Parathyroid adenoma (tissue), 2 donors: ENCODE results near the gene EDN1.

Experiments
- H2AFZ ChIP-seq: fragments of 300-600 bp; sonication (generic); one replicate; pipeline ENCODE4 v1.7.0; 2017; ENCODE audit warnings: antibody characterized with exemption, mild to moderate bottlenecking
- H3K27ac ChIP-seq: fragments of 300-600 bp; sonication (generic); one replicate; pipeline ENCODE4 v1.7.0; 2017
- H3K27me3 ChIP-seq: fragments of 300-600 bp; sonication (generic); one replicate; pipeline ENCODE4 v1.7.0; 2017; ENCODE audit warnings: low read length; ENCODE audit not compliant: control insufficient read depth, insufficient read depth
- H3K36me3 ChIP-seq: fragments of 300-600 bp; sonication (generic); one replicate; pipeline ENCODE4 v1.7.0; 2017; ENCODE audit warnings: low read length; ENCODE audit not compliant: control insufficient read depth, insufficient read depth
- H3K4me1 ChIP-seq: fragments of 300-600 bp; sonication (generic); one replicate; pipeline ENCODE4 v1.7.0; 2017; ENCODE audit warnings: control low read depth
- H3K4me2 ChIP-seq: fragments of 300-600 bp; sonication (generic); one replicate; pipeline ENCODE4 v1.7.0; 2017; ENCODE audit warnings: low read length
- H3K4me3 ChIP-seq: fragments of 300-600 bp; sonication (generic); one replicate; pipeline ENCODE4 v1.7.0; 2017; ENCODE audit warnings: low read depth, low read length
- H3K79me2 ChIP-seq: fragments of 300-600 bp; sonication (generic); one replicate; pipeline ENCODE4 v1.7.0; 2017; ENCODE audit warnings: control low read depth
- H3K9ac ChIP-seq: fragments of 300-600 bp; sonication (generic); one replicate; pipeline ENCODE4 v1.7.0; 2017; ENCODE audit warnings: mild to moderate bottlenecking
- H3K9me3 ChIP-seq: fragments of 300-600 bp; sonication (generic); one replicate; pipeline ENCODE4 v1.7.0; 2017; ENCODE audit warnings: low read length; ENCODE audit not compliant: control insufficient read depth
- TF ChIP-seq, protein P1 (sequence below): fragments of 300-600 bp; sonication (generic); IDR thresholded peaks from one replicate; pipeline ENCODE4 v1.7.0; 2017; ENCODE audit warnings: antibody characterized with exemption, mild to moderate bottlenecking
- donor health status: primary hyperparathyroidism.

The EDN1 gene

DNA sequence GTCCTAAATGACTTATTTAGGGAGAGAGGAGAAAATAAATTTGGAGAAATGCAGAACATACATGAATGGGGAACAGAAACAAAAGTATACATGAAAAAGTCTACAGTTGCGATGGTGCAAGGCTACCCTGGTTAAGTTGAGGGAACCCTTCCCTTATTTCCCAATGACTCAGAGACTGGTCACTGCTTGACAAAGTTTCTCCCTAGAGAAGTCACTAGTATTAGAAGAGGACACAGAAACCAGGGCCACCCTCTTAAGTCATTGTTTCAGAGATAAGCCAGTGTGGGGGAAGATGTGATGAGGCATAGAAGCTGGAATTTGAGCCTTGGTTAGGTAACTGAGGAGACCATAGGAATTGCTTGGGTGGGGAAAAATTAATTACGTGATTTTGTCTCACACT is 24.4 kb upstream of the EDN1 start:
- H3K9ac ChIP-seq: no peak overlapping the region
- no peak overlapping the region for H3K4me2 ChIP-seq
- H3K4me3 ChIP-seq: no peak overlapping the region
- no peaks in the 10 kb centered on the region for H3K79me2 ChIP-seq
- H3K27ac ChIP-seq: no peak overlapping the region
- TF ChIP-seq, protein P1, sequence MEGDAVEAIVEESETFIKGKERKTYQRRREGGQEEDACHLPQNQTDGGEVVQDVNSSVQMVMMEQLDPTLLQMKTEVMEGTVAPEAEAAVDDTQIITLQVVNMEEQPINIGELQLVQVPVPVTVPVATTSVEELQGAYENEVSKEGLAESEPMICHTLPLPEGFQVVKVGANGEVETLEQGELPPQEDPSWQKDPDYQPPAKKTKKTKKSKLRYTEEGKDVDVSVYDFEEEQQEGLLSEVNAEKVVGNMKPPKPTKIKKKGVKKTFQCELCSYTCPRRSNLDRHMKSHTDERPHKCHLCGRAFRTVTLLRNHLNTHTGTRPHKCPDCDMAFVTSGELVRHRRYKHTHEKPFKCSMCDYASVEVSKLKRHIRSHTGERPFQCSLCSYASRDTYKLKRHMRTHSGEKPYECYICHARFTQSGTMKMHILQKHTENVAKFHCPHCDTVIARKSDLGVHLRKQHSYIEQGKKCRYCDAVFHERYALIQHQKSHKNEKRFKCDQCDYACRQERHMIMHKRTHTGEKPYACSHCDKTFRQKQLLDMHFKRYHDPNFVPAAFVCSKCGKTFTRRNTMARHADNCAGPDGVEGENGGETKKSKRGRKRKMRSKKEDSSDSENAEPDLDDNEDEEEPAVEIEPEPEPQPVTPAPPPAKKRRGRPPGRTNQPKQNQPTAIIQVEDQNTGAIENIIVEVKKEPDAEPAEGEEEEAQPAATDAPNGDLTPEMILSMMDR: no peak
- H3K36me3 ChIP-seq: no peaks in the 10 kb centered on the region
- no peak overlapping the region for H2AFZ ChIP-seq
- H3K9me3 ChIP-seq: no peaks in the 10 kb centered on the region
- H3K27me3 ChIP-seq: no peaks in the 10 kb centered on the region
- H3K4me1 ChIP-seq: no peaks in the 10 kb centered on the region

DNA sequence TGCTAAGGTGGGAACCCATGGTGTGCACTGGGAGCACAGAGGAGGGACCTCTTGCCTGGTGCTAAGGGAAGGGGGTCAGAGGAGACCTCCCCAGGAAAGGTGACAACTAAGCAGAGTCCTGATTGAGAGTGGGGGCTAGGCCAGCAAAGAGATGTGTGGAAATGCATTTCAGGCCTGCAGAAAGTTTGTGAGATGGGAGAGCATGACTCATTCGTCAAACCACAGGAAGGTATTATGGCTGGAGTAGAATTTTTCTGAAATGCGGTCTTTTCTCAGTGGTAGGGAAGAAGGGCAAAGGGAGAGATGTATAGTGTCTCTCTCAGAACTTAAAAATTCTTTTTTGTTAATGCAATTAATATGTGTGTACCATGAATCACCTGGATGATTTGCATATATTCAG is 23.6 kb upstream of the EDN1 start:
- Histone ChIP-seq H2AFZ (no peak overlapping the region), H3K79me2 (no peaks in the 10 kb centered on the region), H3K27ac (no peak overlapping the region), H3K4me3 (no peak overlapping the region), H3K4me1 (no peaks in the 10 kb centered on the region), H3K36me3 (no peaks in the 10 kb centered on the region), H3K27me3 (no peaks in the 10 kb centered on the region), H3K9ac (no peak overlapping the region), H3K9me3 (no peaks in the 10 kb centered on the region), H3K4me2 (no peak overlapping the region)
- TF ChIP-seq, protein P1: no peak

DNA sequence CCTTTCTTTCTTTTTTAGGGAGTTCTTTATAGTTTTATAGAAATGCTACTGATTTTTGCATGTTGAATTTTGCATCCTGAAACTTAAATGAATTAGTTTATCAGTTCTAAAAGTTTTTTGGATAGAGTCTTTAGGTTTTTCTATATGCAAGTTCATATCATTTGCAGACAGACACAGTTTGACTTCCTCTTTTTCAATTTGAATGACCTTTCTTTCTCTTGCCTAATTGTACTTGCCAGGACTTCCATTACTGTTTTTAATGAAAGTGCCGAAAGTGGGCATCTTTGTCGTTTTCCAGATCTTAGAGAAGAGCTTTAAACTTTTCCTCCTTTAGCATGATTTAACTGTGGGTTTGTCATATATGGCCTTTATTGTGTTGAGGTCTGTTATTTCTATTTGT is 21.1 kb upstream of the EDN1 start:
- Histone ChIP-seq H3K27me3 (no peaks in the 10 kb centered on the region), H3K9ac (no peak overlapping the region), H3K79me2 (no peaks in the 10 kb centered on the region), H2AFZ (no peak overlapping the region), H3K4me3 (no peak overlapping the region), H3K36me3 (no peaks in the 10 kb centered on the region), H3K4me2 (no peak overlapping the region), H3K9me3 (no peaks in the 10 kb centered on the region), H3K27ac (no peak overlapping the region), H3K4me1 (no peaks in the 10 kb centered on the region)
- TF ChIP-seq, protein P1: no peak

DNA sequence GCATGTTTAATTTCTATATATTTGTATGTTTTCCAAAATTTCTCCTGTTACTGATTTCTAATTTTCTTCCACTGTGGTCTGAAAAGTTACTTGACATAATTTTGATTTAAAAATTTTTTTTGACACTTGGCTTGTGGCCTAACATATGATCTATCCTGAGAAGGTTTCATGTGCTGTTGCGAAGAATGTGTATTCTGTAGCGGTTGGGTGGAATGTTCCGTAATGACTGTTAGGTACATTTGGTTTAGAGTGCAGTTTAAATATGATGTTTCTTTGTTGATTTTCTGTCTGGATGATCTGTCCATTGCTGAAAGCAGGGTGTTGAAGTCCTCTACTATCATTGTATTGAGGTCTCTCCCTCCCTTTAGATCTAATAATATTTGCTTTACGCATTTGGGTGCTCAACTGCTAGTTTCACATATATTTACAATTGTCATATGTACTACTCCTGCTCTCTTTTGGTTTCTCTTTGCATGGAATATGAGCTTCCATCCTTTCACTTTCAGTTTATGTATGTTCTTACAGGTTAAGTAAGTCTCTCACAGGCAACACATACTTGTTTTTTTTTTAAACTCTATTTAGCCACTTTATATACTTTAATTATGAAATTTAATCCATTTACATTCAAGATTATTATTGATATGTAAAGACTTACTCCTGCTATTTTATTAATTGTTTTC is 19.5 kb upstream of the EDN1 start:
- Histone ChIP-seq H3K9ac (no peak overlapping the region), H3K27ac (no peak overlapping the region), H3K4me3 (no peak overlapping the region), H3K27me3 (no peaks in the 10 kb centered on the region), H3K79me2 (no peaks in the 10 kb centered on the region), H3K9me3 (no peaks in the 10 kb centered on the region), H3K4me1 (no peaks in the 10 kb centered on the region), H3K4me2 (no peak overlapping the region), H2AFZ (no peak overlapping the region), H3K36me3 (no peaks in the 10 kb centered on the region)
- TF ChIP-seq, protein P1: no peak

DNA sequence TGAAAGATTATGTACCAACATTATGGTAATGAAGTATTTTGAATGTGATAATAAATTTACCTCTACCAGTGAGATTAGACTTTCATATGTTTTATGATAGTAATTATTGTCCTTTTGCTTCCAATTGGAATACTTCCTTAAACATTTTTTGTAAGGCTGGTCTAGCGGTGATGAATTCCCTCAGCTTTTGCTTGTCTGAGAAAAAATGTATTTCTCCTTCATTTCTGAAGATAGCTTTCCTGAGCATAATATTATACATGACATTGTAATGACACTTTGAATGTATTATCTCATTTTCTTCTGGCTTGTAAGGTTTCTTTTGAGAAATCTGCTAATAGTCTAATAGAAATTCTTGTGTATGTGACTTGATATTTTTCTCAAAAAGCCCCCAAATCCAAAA is 18.6 kb upstream of the EDN1 start:
- TF ChIP-seq, protein P1: no peak
- no peak overlapping the region for H3K4me3 ChIP-seq
- H3K79me2 ChIP-seq: no peaks in the 10 kb centered on the region
- H3K36me3 ChIP-seq: no peaks in the 10 kb centered on the region
- no peak overlapping the region for H3K9ac ChIP-seq
- H3K27me3 ChIP-seq: no peaks in the 10 kb centered on the region
- no peaks in the 10 kb centered on the region for H3K9me3 ChIP-seq
- no peaks in the 10 kb centered on the region for H3K4me1 ChIP-seq
- H3K4me2 ChIP-seq: no peak overlapping the region
- no peak overlapping the region for H2AFZ ChIP-seq
- no peak overlapping the region for H3K27ac ChIP-seq
